Chondrocyte (in vitro differentiated cells): ENCODE measurements around the gene HPN. TPM values are rescaled to one million over a fixed set of nuclear protein-coding genes. Genes with fewer than 3 reads are reported as not detected.

Experiments
- DNase-seq: peaks from one replicate; pipeline ENCODE4 v3.0.0; 2021; ENCODE audit warnings: mixed read lengths, low spot score
- H3K27ac Mint-ChIP-seq: one replicate; pipeline ENCODE4 v1.8.0; 2021; ENCODE audit warnings: mild to moderate bottlenecking, moderate library complexity, mixed read lengths; ENCODE audit not compliant: unreplicated experiment
- H3K27me3 Mint-ChIP-seq: 2 replicates; pipeline ENCODE4 v1.8.0; 2021; ENCODE audit warnings: low read depth, mixed read lengths
- H3K36me3 Mint-ChIP-seq: 2 replicates; pipeline ENCODE4 v1.8.0; 2021; ENCODE audit warnings: low read depth, mixed read lengths
- H3K4me1 Mint-ChIP-seq: 2 replicates; pipeline ENCODE4 v1.8.0; 2021; ENCODE audit warnings: low read depth, mild to moderate bottlenecking, mixed read lengths
- H3K4me3 Mint-ChIP-seq: one replicate; pipeline ENCODE4 v1.8.0; 2021; ENCODE audit warnings: mild to moderate bottlenecking, moderate library complexity, mixed read lengths; ENCODE audit not compliant: unreplicated experiment
- H3K9me3 Mint-ChIP-seq: 2 replicates; pipeline ENCODE4 v1.8.0; 2021; ENCODE audit warnings: low read depth, mixed read lengths
- total RNA-seq: library from RNA; stranded (reverse); gene quantifications from 3 replicates; pipeline ENCODE4 v1.2.1, GENCODE V29; 2021
- TF ChIP-seq, protein P1 (sequence below): fragments of 200-600 bp; sonication (generic); IDR thresholded peaks from 2 replicates; pipeline ENCODE4 v1.5.0; 2021; ENCODE audit warnings: antibody characterized with exemption, mild to moderate bottlenecking, moderate library complexity

Gene HPN
- total RNA-seq, 1 donor from 2014 or later, result not detected

DNA sequence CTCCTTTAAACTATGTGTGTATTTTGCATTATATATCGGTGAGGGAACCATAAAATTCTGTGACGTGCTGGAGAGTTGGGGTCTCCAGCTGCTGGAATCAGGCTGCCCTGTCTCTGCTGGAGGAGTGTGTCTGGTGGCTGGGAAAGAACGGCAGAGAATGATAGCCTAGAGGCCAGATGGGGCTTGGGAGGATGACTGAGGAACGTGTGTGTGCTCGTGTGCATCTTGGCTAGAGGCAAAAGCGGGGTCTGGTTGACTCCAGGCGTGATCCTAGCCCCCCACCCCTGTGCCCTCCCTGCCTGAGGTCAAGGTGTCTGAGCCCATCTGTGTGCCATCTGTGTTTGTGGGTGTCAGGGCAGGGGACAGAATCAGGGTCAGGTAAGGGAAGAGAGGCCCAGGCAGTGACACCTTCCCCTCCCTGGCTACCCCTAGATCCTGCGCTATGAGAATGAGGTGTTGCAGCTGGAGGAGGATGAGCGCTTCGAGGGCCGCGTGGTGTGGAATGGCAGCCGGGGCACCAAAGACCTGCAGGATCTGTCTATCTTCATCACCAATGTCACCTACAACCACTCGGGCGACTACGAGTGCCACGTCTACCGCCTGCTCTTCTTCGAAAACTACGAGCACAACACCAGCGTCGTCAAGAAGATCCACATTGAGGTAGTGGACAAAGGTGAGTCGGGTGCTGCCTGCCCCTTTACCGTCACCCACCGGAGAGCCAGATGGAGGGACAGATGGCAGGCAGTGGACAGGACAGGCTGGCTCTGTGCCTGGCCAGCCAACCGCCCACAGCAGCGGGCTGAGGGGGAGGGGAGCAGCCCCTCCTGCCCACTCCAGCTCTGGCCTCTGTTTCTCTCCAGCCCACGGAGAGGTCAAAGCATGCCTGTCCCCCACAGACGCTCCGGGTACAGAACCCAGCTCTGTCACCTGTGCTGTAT, 8.2 kb upstream of the HPN start:
- H3K27ac Mint-ChIP-seq, result no peak overlapping the region
- TF ChIP-seq, protein P1, sequence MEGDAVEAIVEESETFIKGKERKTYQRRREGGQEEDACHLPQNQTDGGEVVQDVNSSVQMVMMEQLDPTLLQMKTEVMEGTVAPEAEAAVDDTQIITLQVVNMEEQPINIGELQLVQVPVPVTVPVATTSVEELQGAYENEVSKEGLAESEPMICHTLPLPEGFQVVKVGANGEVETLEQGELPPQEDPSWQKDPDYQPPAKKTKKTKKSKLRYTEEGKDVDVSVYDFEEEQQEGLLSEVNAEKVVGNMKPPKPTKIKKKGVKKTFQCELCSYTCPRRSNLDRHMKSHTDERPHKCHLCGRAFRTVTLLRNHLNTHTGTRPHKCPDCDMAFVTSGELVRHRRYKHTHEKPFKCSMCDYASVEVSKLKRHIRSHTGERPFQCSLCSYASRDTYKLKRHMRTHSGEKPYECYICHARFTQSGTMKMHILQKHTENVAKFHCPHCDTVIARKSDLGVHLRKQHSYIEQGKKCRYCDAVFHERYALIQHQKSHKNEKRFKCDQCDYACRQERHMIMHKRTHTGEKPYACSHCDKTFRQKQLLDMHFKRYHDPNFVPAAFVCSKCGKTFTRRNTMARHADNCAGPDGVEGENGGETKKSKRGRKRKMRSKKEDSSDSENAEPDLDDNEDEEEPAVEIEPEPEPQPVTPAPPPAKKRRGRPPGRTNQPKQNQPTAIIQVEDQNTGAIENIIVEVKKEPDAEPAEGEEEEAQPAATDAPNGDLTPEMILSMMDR, result no peak
- H3K4me3 Mint-ChIP-seq, result no peak overlapping the region
- no peaks in the 10 kb centered on the region for H3K9me3 Mint-ChIP-seq
- peaks cover 6% of the 10 kb centered on the region for H3K4me1 Mint-ChIP-seq
- H3K36me3 Mint-ChIP-seq, result peaks cover 1% of the 10 kb centered on the region
- no peaks in the 10 kb centered on the region for H3K27me3 Mint-ChIP-seq
- DNase-seq, result no peak

DNA sequence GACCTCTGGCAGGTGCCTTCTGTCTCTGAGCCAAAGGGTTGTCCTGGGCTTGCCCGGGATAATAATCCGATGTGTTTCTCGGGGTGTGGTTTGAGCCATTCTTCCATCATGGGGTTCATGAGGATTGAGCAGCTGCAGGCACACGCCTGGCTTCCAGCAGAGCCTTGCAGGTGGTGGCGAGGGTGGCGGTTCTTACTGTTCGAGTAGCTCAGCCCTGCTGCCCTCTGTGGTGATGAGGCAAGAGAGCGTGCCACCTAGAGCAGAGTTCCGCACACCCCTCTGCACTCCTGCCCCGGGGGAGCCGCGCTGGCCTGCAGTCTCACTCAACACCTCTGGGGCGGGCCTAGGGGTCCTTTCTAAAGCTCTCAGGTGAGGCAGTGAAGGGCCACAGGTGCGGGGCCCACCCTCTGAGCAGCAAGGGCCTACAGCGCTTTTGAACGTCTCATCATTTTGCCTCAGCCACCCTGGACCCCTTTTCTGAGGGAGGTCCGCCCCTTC, 7.5 kb upstream of the HPN start:
- H3K36me3 Mint-ChIP-seq, result peaks cover 1% of the 10 kb centered on the region
- H3K27ac Mint-ChIP-seq, result no peak overlapping the region
- H3K9me3 Mint-ChIP-seq, result no peaks in the 10 kb centered on the region
- H3K4me1 Mint-ChIP-seq, result peaks cover 6% of the 10 kb centered on the region
- H3K4me3 Mint-ChIP-seq, result no peak overlapping the region
- no peaks in the 10 kb centered on the region for H3K27me3 Mint-ChIP-seq
- TF ChIP-seq, protein P1, result no peak
- no peak for DNase-seq

DNA sequence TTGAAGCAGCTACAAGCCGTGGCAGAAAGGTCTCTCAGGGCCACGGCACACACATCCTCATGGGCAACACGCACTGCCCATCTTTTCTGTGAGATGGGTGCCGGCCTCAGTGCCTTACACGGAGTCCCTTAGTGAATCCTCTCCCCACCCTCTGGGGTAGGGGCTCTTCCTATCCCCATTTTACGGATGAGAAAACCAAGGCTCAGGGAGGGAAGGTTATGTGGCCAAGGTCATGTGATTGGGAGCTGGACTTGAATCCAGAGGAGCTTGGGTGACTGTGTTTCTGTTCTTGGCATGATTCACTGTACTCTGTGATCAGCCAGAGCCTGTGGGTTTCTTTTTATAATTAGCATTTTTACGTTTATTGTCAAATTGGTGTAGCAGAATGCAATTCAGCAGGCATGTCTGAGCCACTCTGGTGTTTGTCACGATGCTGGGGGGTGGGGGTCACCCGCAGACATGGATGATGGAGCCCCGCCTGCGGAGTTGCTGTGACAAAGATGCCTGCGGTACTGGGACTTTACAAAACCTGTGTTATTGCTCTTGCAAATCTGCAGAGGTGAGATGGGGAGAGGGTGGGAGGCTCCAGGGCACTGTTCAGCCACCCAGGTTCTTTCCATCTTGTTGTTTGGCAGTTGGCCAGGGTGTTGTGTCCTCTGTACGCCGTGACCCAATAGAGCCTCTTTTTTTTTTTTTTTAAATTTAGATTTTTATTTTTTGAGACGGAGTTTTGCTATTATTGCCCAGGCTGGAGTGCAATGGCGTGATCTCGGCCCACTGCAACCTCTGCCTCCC, 6.7 kb upstream of the HPN start:
- Mint-ChIP-seq H3K9me3 (no peaks in the 10 kb centered on the region), H3K4me1 (peaks cover 6% of the 10 kb centered on the region), H3K27ac (no peak overlapping the region), H3K36me3 (peaks cover 1% of the 10 kb centered on the region), H3K4me3 (no peak overlapping the region), H3K27me3 (no peaks in the 10 kb centered on the region)
- no peak for DNase-seq
- TF ChIP-seq, protein P1, result no peak

DNA sequence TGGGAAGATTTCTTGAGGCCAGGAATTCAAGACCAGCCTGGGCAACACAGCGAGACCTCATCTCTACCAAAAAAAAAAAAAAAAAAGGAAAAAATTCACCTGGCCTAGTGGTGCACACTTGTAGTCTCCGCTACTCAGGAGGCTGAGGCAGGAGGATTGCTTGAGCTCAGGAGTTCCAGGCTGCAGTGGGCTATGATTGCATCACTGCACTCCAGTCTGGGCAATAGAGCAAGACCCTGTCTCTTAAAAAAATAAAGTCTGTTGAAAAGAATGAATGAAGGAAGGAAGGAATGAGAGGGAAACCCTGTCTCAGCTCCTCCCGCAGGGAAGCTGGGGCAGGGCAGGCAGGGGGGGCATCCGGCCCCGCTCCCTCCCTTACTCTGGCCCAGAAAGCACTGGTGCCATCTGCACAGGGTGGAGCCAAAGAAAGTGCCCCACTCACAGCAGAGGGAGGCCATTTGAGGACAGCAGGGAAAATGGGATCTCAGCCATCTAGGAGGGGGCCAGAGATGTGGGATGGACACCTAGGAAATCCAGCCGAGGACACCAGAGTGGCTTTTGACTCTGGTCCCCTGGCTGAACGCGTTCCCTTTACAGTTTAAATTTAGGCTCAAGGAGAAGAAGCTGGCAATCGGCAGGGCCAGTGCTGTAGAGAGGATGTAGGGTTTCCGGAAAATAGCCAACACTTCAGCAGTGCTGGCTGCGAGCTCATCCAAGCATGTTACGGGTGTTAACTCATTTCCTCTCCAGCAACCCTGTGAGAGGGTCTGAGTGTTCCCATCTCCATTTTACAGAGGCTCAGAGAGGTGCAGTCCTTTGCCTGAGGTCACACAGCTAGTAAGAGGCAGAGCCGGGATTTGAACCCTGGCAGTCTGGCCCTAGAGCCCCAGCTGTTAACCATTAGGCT, 3.6 kb upstream of the HPN start:
- no peak overlapping the region for H3K4me3 Mint-ChIP-seq
- H3K4me1 Mint-ChIP-seq, result peaks cover 9% of the 10 kb centered on the region
- H3K36me3 Mint-ChIP-seq, result peaks cover 1% of the 10 kb centered on the region
- H3K9me3 Mint-ChIP-seq, result no peaks in the 10 kb centered on the region
- H3K27me3 Mint-ChIP-seq, result no peaks in the 10 kb centered on the region
- H3K27ac Mint-ChIP-seq, result no peak overlapping the region
- TF ChIP-seq, protein P1, result no peak
- DNase-seq, result no peak
